Hematopoietic multipotent progenitor cell treated with erythropoietin and hydrocortisone succinate and interleukin-3 and kit ligand, for 4 days (in vitro differentiated cells): ENCODE measurements around the gene TLNRD1.
"Not testable (repeated sequence)": the region's sequence is repeated elsewhere in the genome, so short reads cannot be mapped to it uniquely, and the experiment has no call there.

Source experiments
- DNase-seq: peaks from one replicate; pipeline ENCODE4 v3.0.0-alpha.2; 2015

The TLNRD1 gene

GRCh38 chr15:81000624-81001151, at the start of gene TLNRD1:
Gene TLNRD1, plus strand, starts transcription at chr15:81000923. Its CDS starts 1,349 bp downstream, at chr15:81002272.
- peak; percentile 95 for DNase-seq

DNA sequence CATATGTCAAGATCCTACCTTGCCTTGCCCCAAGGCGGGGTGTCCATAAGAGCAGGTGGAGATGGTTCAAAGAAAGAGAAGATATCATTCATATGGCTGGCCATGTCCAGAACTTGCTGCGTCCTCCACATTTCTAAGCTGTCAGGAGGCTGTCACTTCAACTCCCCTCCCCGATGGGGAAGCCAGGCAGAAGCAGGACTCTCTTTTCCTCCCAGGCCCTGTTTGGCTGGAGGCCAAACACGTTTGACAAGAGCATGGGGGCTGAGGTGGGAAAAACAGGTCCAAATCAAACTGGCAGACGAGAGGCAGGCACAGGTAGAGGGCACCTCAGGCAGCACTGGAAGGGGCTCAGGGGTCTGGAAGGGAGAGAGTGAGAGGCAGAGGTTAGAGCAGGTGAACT, 48.8 kb upstream of the TLNRD1 start:
- no peak for DNase-seq

DNA sequence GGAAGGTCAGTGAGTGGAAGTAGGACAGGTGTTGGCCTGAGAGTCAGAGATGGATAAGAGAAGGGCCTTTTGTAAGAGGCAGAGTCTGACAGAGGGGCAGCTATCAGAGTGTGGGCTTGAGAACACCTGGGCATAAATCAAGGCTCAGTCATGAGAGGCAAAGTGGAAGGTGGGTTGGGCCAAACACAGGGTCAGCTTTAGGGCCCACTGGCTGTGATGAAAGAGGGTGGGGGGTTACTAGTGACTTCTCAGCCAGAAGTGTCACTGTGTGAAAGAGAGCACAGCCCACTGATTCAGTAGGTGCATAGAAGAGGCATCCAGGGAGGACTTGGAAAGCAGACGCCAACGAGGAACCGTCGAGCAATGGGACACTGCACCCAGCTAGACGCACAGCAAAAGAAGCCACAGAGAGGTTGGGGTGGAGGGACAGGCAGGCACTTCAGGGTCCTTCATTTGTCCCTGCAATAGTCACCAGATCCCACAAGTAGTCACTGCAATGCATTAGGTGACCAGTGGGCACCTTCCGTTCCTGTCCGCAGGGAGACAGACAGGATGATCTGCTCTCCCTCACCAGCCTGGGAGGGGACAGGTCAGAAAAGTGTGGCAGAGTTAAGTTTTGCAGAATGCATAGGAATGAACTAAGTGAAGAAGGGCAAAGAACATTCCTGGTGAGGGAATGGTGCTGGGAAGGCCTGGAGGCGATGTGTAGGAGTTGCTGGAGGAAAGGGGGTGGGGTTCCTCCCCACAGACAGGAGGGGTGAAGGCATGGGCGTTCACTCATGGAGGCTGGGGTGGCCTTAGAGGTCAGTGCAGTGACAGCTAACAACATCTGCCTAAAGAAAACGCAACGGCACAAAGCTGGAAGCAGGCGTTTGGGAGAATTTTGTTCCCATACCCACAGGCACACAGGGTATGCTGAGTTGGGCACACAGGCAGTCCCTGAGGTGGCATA, 47.4 kb upstream of the TLNRD1 start:
- no peak for DNase-seq

GRCh38 chr15:80953953-80954778, 46.6 kb upstream of the TLNRD1 start:
- no peak for DNase-seq

DNA sequence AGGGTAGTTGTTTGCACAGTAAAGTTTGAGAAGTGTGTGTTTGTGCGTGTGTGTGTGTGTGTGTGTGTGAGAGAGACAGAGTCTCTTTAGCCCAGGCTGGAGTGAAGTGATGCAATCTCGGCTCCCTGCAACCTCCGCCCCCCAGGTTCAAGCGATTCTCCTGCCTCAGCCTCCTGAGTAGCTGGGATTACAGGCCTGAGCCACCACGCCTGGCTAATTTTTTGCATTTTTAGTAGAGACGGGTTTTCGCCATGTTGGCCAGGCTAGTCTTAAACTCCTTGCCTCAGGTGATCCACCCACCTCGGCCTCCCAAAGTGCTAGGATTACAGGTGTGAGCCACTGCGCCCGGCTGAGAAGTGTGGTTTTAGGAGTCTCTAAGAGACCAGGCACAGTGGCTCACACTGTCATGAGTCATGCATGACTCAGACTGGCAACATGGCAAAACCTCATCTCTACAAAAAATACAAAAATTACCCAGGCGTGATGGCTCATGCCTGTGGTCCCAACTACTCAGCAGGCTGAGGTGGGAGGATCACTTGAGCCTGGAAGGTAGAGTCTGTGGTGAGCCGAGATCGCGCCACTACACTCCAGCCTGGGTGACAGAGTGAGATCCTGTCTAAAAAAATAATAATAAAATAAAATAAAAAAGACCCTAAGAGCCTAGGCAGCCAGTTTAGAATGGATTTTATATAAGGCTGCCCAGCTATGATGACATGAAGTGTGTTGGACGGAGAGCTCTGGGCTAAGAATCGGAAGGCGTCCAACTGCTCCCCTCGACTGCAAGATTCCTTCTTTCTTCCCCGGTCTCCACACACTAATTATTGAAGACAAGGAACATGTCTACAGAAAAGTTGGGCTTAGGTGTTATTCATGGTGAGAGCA, 44.9 kb upstream of the TLNRD1 start:
- peak; percentile 62 for DNase-seq

- DNase-seq = no peak
Observed at GRCh38 chr15:80957556-80957955, 43.2 kb upstream of the TLNRD1 start.

- no peak for DNase-seq
Observed at GRCh38 chr15:80957976-80958375, 42.7 kb upstream of the TLNRD1 start.

DNA sequence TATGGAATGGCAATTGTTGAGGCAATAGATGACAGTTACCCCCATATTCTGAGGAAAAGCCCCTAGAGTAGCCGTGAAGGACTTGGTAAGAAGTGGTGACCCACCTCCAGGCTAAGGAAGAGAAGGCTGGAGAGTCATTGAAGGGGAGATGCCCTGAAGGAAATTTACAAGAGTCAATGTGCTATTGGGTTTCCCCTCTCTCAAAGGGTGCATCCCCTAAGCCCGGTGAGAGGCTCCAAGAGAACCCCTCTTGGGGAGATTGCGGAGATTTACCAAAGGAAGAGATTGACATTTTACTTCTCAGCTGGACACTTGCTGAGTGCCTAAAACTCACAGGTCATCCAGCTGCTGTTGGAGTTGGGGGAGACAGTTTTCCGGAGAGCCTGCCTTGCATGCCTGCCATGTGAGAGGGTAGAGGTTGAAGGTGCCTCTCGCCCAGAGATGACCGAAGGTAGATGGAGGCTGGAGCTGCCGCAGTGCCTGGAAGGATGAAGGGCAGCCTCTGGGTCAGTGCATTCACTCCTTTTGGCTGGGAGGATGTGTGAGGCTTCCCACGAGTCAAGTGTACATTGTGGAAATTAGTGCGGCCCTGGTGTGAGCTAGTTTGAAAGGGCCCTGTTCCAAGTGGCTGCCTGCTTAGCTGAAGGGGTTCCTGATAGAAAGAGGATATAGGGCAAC, 41.8 kb upstream of the TLNRD1 start:
- no peak for DNase-seq

DNA sequence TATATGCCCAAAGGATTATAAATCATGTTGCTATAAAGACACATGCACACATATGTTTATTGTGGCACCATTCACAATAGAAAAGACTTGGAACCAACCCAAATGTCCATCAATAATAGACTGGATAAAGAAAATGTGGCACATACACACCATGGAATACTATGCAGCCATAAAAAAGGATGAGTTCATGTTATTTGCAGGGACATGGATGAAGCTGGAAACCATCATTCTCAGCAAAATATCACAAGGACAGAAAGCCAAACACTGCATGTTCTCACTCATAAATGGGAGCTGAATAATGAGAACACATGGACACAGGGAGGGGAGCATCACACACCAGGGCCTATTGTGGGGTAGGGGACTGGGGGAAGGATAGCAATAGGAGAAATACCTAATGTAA, 35.3 kb upstream of the TLNRD1 start:
- not testable (repeated sequence) for DNase-seq

DNA sequence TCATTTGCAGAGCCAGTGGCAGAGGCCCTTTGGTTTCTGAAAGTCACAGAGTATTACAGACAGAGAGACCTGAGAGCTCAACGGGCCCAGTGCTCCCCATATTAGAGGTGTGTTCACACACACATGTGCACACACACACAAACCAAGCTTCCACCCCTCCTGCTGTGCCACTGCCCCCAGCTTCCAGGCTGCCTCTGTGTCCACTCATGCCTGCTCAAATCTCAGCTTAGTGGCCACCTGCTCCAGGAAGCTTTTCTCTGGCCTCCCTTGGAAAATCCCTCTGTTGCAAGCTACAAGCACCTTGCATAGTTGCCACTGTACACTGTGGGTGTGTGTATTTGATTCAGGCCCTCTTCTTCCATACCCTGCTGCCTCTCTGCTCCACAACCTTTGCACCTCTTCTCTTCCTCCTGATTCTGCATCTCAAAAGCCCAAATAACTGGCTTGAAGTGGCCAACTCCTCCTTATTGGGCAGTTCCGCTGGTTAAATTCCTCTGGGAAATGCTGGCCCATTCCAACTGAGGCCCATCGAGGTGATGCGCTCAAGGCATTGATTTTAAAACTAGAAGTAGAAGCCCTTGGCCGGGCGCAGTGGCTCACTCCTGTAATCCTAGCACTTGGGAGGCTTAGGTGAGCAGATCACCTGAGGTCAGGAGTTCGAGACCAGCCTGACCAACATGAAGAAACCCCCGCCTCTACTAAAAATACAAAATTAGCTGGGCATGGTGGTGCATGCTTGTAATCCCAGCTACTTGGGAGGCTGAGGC, 34.1 kb upstream of the TLNRD1 start:
- DNase-seq = no peak

GRCh38 chr15:80967451-80967850, 33.3 kb upstream of the TLNRD1 start:
- DNase-seq = no peak

DNA sequence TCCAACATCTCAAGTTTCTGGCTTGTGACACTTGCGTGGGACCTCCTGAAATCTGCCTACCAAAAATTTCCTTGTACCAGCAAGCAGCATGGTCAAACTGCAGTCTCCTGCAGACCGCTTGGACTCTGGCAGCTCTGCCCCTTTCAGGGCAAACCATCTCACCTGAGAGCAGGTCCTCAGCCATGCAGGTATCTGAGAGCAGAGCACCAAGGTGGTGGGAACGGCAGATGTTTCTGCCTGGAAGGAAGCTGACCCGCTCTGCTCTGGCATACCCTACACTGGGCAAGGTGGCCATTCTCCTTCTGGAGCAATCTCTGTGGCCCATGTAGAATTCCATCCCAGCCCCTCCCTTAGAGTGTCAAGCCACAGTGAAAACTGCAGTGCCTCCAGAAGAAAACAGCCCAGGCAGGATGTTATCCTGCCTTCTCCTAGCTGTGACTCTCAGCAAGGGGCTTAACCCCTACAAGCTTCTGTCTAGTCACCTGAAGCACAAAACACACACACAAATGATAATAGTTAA, 32.7 kb upstream of the TLNRD1 start:
- DNase-seq = no peak

- DNase-seq = no peak
Observed at GRCh38 chr15:80969316-80969715, 31.4 kb upstream of the TLNRD1 start.

- peak; percentile 86 for DNase-seq
Observed at GRCh38 chr15:80970018-80970657, 30.6 kb upstream of the TLNRD1 start.

DNA sequence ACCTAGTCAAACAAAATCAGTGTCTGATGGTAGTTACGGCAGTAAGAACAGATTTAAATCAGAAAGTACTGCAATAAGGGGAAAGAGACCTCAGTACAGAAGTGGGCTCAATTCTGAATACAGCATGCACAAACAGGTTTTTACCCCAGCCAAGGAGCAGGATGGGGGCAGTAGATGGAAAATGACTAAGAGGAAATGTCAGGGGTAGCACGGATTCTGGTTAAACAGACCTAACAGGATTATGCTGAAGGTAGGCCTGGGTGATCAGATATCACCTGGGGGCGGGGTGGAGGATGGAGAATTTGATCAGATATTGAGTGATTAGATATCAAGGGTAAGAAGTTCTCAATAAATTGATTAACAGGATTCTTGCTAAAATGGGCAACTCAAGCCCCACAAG, 30.1 kb upstream of the TLNRD1 start:
- no peak for DNase-seq

DNA sequence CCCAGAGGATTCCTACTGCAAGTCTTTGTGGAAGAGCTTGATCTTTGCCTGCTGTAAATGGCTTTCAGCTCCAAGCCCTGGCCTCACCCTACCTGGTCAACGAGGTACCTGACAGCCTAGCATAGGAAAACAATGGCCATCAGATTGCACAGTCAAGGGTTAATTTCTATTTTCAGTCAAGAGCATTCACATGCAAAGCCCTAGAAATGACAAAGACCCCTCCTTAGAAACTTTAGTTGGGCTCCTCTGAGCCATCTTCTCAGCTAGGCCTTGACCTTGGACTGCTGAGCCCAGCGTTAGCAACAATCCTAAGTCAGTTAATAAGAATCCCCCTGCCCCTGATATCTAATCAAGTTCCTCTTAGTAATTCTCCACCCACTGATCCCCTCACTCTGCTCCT, 29.6 kb upstream of the TLNRD1 start:
- no peak for DNase-seq

- DNase-seq = no peak
Observed at GRCh38 chr15:80972276-80972675, 28.4 kb upstream of the TLNRD1 start.

DNA sequence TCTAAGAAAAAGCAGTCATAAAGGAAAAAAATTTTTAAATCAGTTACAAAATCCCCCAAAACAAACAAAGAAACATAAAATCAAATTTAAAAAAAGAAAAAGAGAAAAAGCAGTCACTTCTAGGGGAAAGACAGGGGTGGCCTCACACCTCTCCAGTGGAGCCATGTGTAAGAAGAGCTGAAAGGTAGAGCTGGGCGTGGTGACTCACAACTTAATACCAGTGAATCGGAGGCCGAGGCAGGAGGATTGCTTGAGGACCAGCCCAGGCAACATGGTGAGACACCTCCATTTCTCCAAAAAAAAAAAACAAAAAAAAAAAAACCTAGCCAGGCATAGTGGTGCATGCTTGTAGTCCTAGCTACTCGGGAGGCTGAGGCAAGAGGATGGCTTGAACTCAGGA, 25.8 kb upstream of the TLNRD1 start:
- no peak for DNase-seq

- no peak for DNase-seq
Observed at GRCh38 chr15:80976851-80977250, 23.9 kb upstream of the TLNRD1 start.

DNA sequence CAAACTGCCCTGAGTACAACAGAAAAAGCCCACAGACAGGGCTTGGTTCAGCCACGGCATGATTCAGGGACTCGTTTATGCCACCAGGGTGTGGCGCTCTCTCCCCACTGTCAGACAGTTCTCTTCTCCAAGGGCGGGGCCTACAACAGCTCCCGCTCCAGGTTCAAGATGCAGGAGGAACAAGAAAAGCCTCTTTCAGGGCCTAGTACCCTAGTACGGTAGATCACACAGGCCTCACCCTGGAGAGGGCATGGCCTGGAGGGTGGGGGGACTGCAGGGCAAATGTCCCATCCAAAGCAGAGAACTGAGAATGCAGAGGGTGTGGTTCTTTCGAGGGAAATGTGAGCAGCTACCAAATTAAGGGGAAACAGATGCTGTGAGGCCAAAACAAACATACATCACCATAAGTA, 23.1 kb upstream of the TLNRD1 start:
- peak; percentile 87 for DNase-seq
